Measurements from ENCODE around the gene NAGA. TPM values are rescaled to one million over a fixed set of nuclear protein-coding genes. Genes with fewer than 3 reads are reported as not detected.
"Not testable (repeated sequence)": the region's sequence is repeated elsewhere in the genome, so short reads cannot be mapped to it uniquely, and the experiment has no call there.

Gene NAGA
- 10 to 100 TPM; 26.3 to 31.1 (median 28.2) TPM for polyA plus RNA-seq (ENCODE audit: insufficient read length in 4 of 4)

DNA sequence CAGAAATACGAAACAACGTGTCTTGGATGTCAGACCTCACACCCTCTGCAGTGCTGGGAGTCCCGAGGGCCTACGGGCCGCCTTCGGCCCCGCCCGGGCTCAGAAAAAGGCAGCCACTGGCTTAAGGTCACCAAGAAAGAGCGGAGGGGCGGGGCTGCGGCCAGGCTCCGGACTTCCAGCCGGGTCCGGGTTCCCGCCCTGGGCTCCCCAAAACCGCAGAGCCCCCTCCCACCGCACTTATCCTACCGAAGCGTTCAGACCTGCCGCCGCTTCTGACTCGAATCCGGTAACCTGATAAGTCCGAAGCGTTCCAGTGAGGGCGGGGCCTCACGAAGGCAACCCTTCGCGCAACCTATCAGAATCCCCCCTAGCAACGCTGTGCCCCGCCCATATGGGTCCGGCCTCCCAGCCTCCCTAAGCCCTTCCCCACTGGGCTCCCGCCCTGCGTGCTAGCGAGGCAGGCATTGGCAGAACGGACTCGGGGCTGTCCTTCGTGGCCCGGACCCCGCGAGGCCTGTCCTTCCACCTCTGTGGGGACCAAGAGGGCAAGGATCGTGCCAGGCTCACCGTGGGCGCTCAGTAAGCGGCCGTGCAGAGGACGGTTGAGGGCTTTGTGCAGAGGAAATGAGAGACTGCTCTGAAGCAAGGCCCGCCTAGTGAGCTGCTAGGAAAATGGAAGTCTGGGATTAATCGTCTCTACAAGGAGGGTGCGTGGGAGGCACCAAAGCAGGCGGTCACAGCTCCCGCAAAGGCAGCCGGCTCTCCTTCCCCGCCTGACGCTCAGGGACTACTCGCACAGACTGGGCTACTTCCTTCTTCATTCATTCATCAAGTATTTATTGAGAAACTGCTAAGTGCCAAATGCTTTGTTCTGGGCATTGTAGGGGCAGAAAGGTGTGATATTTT is at the start of gene NAGA:
Gene NAGA (minus strand): TSS at position 296 of the 906 bp plus-strand sequence. CDS start 515 bp downstream, outside the sequence.
- DNase-seq (ENCODE audit: low read depth in 4 of 4, low spot score in 3 of 4): peak; percentile 88 to 93 (median 92)

GRCh38 chr22:42116848-42117424 is 46.3 kb upstream of the NAGA start:
- DNase-seq (ENCODE audit: low read depth in 4 of 4, low spot score in 3 of 4): no peak

GRCh38 chr22:42115420-42115830 is 44.8 kb upstream of the NAGA start:
- DNase-seq (ENCODE audit: low read depth in 4 of 4, low spot score in 3 of 4): not testable (repeated sequence)

DNA sequence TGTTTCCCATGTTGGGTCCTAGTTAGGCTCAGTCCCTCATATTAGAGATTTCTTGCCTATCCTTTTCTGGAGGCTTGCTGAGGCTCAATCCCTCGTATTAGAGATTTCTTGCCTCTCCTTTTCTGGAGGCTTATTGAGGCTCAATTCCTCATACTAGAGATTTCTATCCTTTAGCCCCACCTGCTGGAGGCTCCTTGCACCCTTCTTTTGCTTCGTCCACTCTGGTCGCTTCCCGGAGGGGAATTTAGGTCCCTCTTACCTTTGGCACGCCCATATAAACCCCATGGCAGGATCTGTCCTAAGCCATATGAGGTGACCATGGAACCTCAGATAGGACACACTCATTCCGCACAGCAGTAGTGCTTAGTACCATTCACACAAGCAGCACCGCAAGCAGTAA is 44.1 kb upstream of the NAGA start:
- DNase-seq (ENCODE audit: low read depth in 4 of 4, low spot score in 3 of 4): no peak

DNA sequence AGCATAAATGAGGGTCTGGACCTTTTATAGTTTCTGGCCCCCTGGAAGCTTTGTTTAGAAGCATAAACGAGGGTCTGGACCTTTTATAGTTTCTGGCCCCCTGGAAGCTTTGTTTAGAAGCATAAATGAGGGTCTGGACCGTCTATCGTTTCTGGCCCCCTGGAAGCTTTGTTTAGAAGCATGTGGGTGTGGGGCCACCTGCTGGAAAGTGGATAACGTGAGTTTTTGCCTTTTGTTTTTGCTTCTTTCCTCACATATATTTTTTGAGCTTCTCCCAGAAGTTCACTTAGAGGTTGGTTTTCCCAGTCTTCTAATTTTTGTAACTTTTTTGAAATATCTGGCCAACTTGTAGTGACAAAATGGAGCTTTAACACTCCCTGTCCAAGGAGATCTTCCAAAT is 42.2 kb upstream of the NAGA start:
- DNase-seq (ENCODE audit: low read depth in 4 of 4, low spot score in 3 of 4): not testable (repeated sequence)

DNA sequence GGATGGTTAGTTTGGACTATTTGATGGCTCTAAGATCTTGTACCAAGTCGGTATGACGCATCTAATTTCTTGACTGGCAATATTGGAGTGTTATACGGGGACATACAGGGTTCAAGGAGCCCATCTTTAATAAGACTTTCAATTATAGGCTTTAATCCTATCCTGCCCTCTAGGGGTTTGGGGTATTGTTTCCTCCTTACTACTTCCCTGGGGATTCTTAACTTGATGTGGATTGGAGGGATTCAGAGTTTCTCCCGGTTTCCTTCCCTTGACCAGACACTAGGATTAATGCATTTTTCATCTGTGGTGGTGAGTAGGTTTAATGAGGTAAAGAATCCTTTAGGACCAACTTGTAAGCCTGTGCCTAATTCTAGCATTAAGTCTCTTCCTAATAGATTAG is 41.2 kb upstream of the NAGA start:
- DNase-seq (ENCODE audit: low read depth in 4 of 4, low spot score in 3 of 4): no peak

DNA sequence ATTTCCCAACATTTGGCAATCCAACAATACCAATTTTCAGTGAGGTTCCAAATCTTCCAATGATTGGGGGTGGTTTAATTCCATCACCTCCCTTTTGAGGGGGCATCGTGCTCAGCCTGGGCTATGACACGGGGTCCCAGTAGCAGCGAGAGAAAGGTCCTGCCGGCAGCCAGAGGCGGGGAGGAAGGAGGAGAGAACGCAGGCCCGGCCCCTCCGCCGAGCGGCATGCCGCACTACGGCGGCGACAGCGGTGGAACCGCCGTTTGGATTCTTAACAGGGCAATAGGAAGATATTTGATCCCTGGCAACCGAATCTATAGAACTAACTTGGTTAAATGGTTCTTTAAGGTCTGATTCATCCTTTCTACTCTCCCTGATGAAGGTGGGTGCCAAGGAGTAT is 38.2 kb upstream of the NAGA start:
- no peak for DNase-seq (ENCODE audit: low read depth in 4 of 4, low spot score in 3 of 4)

DNA sequence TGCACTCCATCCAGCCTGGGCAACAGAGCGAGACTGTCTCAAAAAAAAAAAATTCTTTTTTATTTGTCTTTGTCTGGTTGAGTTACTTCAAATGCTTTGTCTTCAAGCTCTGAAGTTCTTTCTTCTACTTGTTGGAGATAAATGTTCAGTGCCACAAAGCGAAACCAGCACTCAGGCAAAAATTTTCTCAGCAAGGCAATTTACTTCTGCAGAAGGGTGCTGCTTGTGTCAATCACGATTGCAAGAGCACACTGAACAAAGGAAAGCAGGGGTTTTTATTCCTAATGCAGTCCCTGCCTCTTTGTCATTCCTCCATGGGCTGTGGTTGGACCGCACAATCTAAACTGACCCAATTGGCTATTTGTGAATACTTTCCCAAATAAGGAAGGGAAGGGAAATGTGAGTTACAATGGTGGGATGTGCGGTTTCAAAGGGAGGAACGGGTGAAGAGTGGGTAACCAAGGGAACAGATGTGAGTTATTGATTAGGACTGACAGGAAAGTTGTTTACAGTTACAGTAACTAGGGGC is 33.8 kb upstream of the NAGA start:
- not testable (repeated sequence) for DNase-seq (ENCODE audit: low read depth in 4 of 4, low spot score in 3 of 4)

- no peak for DNase-seq (ENCODE audit: low read depth in 4 of 4, low spot score in 3 of 4)
Measured at GRCh38 chr22:42101199-42101598, 30.6 kb upstream of the NAGA start.

DNA sequence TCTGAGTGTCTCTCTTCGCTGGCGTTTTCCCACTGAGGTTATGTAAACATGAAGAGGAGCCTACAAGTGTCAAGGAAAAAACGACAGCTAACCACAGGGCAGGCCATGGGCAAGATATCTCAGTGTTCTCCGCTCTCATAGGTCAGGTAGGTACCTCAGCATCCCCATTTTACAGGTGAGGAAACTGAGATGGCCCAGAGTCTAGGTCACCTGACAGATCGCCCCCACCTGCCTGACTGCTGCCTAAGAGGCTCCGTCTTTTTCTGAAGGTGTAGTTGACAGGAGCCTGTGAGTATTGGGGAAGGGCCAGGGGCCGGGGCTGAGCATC is 20.8 kb upstream of the NAGA start:
- DNase-seq (ENCODE audit: low read depth in 4 of 4, low spot score in 3 of 4): no peak

DNA sequence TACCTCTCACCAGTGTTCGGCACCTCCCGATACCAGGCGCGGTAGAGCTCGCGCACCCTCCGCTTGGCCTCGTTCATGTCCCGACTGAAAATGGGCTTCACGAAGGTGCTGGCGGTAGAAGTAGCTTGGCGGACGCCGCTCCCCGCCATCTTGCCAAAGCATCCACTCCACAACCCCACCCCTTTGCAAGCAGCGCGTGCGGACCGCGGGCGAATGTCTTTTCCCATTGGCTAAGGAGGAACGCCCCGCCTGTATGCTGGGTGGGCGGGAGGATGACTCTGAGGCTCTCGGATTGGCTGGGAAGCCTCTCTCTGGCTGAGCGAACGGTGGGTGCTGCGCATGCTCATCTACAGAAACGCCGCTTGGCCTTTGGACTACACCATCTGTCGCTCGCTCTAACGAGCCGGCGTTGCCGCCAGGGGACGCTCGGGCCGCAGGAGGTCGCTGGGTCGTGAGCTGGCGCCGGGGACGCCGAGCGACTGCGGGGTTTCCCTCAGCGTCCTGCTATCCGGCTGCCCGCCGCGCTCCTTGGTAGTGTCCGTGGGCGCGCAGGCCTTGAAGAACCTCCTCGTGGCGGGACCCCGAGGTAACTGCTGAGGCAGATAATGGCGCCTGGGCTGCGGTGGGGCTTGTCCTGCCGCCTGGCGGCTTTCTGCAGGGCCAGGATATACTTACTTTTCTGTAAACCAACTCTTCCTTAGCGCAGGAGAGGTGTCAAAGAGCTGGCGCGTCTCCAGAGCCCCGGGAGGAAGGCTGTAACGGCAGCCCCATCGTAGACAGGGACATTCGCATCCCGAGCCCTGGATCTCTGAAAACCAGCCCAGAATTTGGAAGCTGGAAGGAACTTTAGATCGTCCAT is 20.2 kb upstream of the NAGA start, which contains the start of gene NDUFA6:
Gene NDUFA6 (minus strand): TSS at position 177 of the 859 bp plus-strand sequence. CDS start 28 bp downstream, at position 149.
- DNase-seq (ENCODE audit: low read depth in 4 of 4, low spot score in 3 of 4): peak; percentile 96 to 98 (median 98)

DNA sequence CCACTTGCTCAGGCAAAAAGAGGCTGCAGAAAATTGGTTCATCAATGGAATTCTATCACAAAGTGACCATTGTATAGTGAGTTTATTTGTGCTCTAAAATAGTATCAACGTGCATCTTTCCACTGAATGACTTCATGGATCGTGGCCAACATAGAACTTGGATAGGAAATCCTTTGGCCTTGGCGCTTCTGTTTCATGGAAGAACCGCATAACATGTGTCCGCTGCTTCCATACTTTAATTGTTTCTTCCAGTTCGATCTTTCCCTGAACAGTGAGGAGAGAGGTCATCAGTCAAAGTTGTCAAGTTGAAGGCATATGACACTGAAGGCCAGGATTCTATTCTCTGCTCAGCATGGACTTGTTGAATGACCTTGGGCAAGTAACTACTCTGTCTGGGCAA is 15.4 kb upstream of the NAGA start:
- no peak for DNase-seq (ENCODE audit: low read depth in 4 of 4, low spot score in 3 of 4)

- DNase-seq (ENCODE audit: low read depth in 4 of 4, low spot score in 3 of 4): no peak
Measured at GRCh38 chr22:42084874-42085273, 14.3 kb upstream of the NAGA start.

- no peak for DNase-seq (ENCODE audit: low read depth in 4 of 4, low spot score in 3 of 4)
Measured at GRCh38 chr22:42083119-42083518, 12.5 kb upstream of the NAGA start.

- DNase-seq (ENCODE audit: low read depth in 4 of 4, low spot score in 3 of 4): no peak
Measured at GRCh38 chr22:42080287-42080686, 9.7 kb upstream of the NAGA start.

DNA sequence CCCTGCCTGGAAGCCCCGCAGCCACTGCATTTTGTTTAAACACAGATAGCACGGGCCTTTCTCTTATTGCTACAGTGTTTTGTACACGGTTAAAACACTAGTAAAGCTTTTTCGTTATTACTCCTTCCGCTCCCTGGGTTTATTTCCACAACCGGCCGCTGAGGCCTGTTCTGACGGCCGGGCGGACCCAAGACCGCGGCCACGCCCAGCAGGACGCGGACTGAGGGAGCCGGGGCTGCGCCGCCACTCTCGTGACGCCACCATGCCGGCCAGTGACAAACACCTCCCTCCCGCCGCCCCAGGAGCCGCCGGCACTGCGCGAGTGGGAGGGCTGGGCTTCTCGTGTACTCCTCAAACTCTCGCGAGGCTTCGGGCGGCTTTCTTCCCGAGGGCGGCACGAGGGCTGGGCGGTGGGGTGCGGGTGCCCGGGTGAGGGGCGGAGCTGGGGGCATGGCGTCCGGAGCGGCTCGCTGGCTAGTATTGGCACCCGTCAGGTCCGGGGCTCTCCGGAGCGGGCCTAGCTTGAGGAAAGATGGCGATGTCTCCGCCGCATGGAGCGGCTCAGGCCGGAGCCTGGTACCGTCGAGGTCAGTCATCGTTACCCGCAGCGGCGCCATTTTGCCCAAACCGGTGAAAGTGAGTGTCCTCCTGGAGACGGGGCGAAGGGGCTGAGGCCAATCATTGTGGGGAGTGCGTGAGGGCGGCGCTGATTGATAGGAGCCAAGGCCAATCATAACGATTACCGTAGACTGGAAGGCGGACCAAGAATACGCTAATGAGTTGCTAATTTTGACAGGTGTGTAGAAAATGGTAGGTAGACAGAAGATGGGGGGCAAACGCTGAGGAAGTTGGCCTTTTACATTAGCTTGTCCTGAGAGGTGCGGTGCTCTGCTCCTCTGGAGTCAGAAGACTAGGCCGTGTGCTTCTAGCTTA is 9.0 kb upstream of the NAGA start, which contains the start of gene SMDT1:
Gene SMDT1 (plus strand): TSS at position 382 of the 933 bp plus-strand sequence. CDS start 69 bp downstream, at position 451.
- DNase-seq (ENCODE audit: low read depth in 4 of 4, low spot score in 3 of 4): peak; percentile 95 to 98 (median 96)

DNA sequence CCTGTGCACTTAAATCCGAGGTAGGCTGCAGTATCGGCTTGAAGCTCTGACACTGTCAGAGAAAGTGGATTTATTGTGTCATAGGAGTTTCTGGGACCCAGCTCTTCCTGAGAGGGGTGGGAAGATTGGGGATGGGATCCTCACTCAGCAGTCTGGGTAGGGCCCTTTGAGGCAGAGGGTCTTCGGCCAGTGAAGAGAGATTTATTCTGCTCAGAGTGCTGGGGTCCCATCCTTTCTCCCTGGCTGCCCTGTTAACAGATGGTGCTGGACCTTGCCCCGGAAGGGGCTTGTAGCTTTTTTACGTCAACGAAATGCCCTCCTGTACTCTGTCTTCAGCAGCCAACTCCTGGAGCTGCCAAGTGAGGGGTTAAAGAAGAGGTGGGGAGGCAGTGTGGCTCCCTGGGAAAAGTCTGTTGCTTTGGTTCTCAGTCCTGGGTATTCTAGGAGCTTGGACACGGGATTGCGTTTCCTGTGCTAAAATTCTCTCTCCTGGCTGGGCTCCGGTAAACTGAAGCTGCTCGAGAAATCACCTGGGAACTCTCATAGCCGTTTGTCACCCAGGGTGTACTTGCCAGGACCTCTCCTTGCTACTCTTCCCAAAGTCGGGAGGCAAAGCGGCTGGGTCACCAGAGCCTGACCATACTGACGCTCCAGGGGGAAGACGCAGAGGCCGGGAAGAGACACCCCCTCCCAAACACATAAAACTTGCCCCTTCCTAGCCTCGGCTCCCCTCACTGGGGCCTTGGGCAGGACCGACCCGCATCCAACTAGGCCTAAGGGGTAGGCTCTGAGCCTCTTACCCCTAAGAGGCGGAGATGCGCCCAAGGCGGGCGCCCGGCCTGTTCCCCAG is 8.1 kb upstream of the NAGA start:
- peak in 1 of 4 donors; percentile 32 for DNase-seq (ENCODE audit: low read depth in 4 of 4, low spot score in 3 of 4)

- no peak for DNase-seq (ENCODE audit: low read depth in 4 of 4, low spot score in 3 of 4)
Measured at GRCh38 chr22:42077486-42078125, 7.0 kb upstream of the NAGA start.
